ENCODE data around the gene NDUFS2. TPM values are rescaled to one million over a fixed set of nuclear protein-coding genes. Genes with fewer than 3 reads are reported as not detected.

NDUFS2 gene
- total and polyA plus RNA-seq, 4 experiments from 2014 or later, result 89.9 to 112 (median 95.1) TPM

GRCh38 chr1:161190962-161191521, 11.1 kb upstream of the NDUFS2 start:
- H3K27ac ChIP-seq (ENCODE audit: low read depth, low read length), result no peak overlapping the region
- H3K36me3 Mint-ChIP-seq, result peaks cover 0 to 2% of the 10 kb centered on the region in 2 donors
- no peaks in the 10 kb centered on the region for H3K9me3 ChIP-seq (ENCODE audit: control insufficient read depth in 1 of 2, low read length in 2 of 2)
- no peaks in the 10 kb centered on the region for H3K36me3 ChIP-seq (ENCODE audit: insufficient read depth, low read length)
- peaks cover 33 to 60% (median 48%) of the 10 kb centered on the region in 4 donors for H3K4me1 Mint-ChIP-seq
- no peak for DNase-seq
- peak overlapping the region in 4 of 7 donors; percentile 32 to 85 (median 48) for H3K27ac Mint-ChIP-seq
- intact Hi-C loops (cut with micrococcal nuclease), result no loop called here
- POLR2A ChIA-PET (ENCODE audit: partially characterized antibody), result interaction anchor here (0.6 to 10.4 kb wide), 9 partner anchors 9 to 198 kb away, joined by 3 to 134 read pairs (median 16); partner anchors contain the start of genes ADAMTS4, B4GALT3, NDUFS2 and PPOX
- H3K27me3 ChIP-seq (ENCODE audit: insufficient read depth, low read length), result no peaks in the 10 kb centered on the region
- H3K27me3 Mint-ChIP-seq, result no peaks in the 10 kb centered on the region
- H3K4me1 ChIP-seq (ENCODE audit: insufficient read depth, low read length), result peaks cover 64% of the 10 kb centered on the region
- CTCF ChIA-PET (ENCODE audit: partially characterized antibody), result interaction anchor here (1.2 to 10.9 kb wide), 19 partner anchors 10 to 194 kb away, joined by 3 to 131 read pairs (median 12); partner anchors contain the start of genes APOA2, B4GALT3, NDUFS2 and PPOX
- no peaks in the 10 kb centered on the region for H3K9me3 Mint-ChIP-seq
- peak overlapping the region in 1 of 8 donors; percentile 17 for H3K4me3 Mint-ChIP-seq
- H3K4me3 ChIP-seq (ENCODE audit: low read length in 2 of 2), result no peak overlapping the region

- no peaks in the 10 kb centered on the region for H3K27me3 Mint-ChIP-seq
- ChIA-PET POLR2A (ENCODE audit: partially characterized antibody) (interaction anchor here (1.2 to 10.4 kb wide), 11 partner anchors 9 to 197 kb away, joined by 3 to 134 read pairs (median 7); partner anchors contain the start of genes ADAMTS4, B4GALT3, NDUFS2 and PPOX), CTCF (ENCODE audit: partially characterized antibody) (interaction anchor here (0.9 to 10.9 kb wide), 20 partner anchors 11 to 193 kb away, joined by 3 to 131 read pairs (median 11); partner anchors contain the start of genes APOA2, B4GALT3, NDUFS2 and PPOX)
- Histone ChIP-seq H3K36me3 (ENCODE audit: insufficient read depth, low read length) (no peaks in the 10 kb centered on the region), H3K27me3 (ENCODE audit: insufficient read depth, low read length) (no peaks in the 10 kb centered on the region), H3K4me3 (ENCODE audit: low read length in 2 of 2) (no peak overlapping the region), H3K27ac (ENCODE audit: low read depth, low read length) (no peak overlapping the region), H3K9me3 (ENCODE audit: control insufficient read depth in 1 of 2, low read length in 2 of 2) (no peaks in the 10 kb centered on the region), H3K4me1 (ENCODE audit: insufficient read depth, low read length) (peaks cover 55% of the 10 kb centered on the region)
- H3K4me3 Mint-ChIP-seq, result no peak overlapping the region
- H3K9me3 Mint-ChIP-seq, result no peaks in the 10 kb centered on the region
- peaks cover 0 to 2% of the 10 kb centered on the region in 2 donors for H3K36me3 Mint-ChIP-seq
- DNase-seq, result no peak
- H3K4me1 Mint-ChIP-seq, result peaks cover 29 to 51% (median 40%) of the 10 kb centered on the region in 4 donors
- peak overlapping the region in 4 of 7 donors; percentile 12 to 64 (median 41) for H3K27ac Mint-ChIP-seq
- intact Hi-C loops (cut with micrococcal nuclease), result loop anchor here (1.0 kb wide), 4 partner anchors 10 to 190 kb away; no protein-coding TSS in a partner anchor
Observed at GRCh38 chr1:161191971-161192370, 10.2 kb upstream of the NDUFS2 start.

GRCh38 chr1:161192476-161193465, 9.4 kb upstream of the NDUFS2 start:
- peaks cover 0 to 2% of the 10 kb centered on the region in 2 donors for H3K36me3 Mint-ChIP-seq
- H3K4me1 ChIP-seq (ENCODE audit: insufficient read depth, low read length), result peaks cover 47% of the 10 kb centered on the region
- H3K4me1 Mint-ChIP-seq, result peaks cover 22 to 43% (median 32%) of the 10 kb centered on the region in 4 donors
- no peaks in the 10 kb centered on the region for H3K27me3 ChIP-seq (ENCODE audit: insufficient read depth, low read length)
- H3K36me3 ChIP-seq (ENCODE audit: insufficient read depth, low read length), result no peaks in the 10 kb centered on the region
- intact Hi-C loops (cut with micrococcal nuclease), result loop anchor here (1.0 kb wide), 4 partner anchors 10 to 190 kb away; no protein-coding TSS in a partner anchor
- peak; percentile 66 to 74 (median 71) for DNase-seq
- H3K4me3 ChIP-seq (ENCODE audit: low read length in 2 of 2), result no peak overlapping the region
- ChIA-PET CTCF (ENCODE audit: partially characterized antibody) (interaction anchor here (0.6 to 10.9 kb wide), 24 partner anchors 7 to 192 kb away, joined by 3 to 131 read pairs (median 6); partner anchors contain the start of genes APOA2, B4GALT3, NDUFS2 and PPOX), POLR2A (ENCODE audit: partially characterized antibody) (interaction anchor here (1.2 to 10.4 kb wide), 13 partner anchors 7 to 197 kb away, joined by 3 to 134 read pairs (median 6); partner anchors contain the start of genes ADAMTS4, B4GALT3, NDUFS2 and PPOX)
- no peaks in the 10 kb centered on the region for H3K9me3 Mint-ChIP-seq
- peak overlapping the region in 4 of 8 donors; percentile 17 to 53 (median 32) for H3K4me3 Mint-ChIP-seq
- H3K27ac Mint-ChIP-seq, result peak overlapping the region; percentile 14 to 92 (median 82)
- H3K27ac ChIP-seq (ENCODE audit: low read depth, low read length), result no peak overlapping the region
- H3K27me3 Mint-ChIP-seq, result no peaks in the 10 kb centered on the region
- H3K9me3 ChIP-seq (ENCODE audit: control insufficient read depth in 1 of 2, low read length in 2 of 2), result no peaks in the 10 kb centered on the region

- DNase-seq, result no peak
- intact Hi-C loops (cut with micrococcal nuclease), result no loop called here
- ChIA-PET CTCF (ENCODE audit: partially characterized antibody) (interaction anchor here (0.6 to 10.9 kb wide), 11 partner anchors 8 to 97 kb away, joined by 3 to 131 read pairs (median 16); partner anchors contain the start of genes APOA2, NDUFS2, PPOX and TOMM40L), POLR2A (ENCODE audit: partially characterized antibody) (interaction anchor here (1.3 to 10.4 kb wide), 6 partner anchors 8 to 32 kb away, joined by 3 to 134 read pairs (median 22); partner anchors contain the start of genes ADAMTS4, NDUFS2, PPOX and TOMM40L)
- H3K36me3 Mint-ChIP-seq, result peaks cover 0 to 2% of the 10 kb centered on the region in 2 donors
- H3K4me1 Mint-ChIP-seq, result peaks cover 17 to 36% (median 26%) of the 10 kb centered on the region in 4 donors
- H3K27me3 Mint-ChIP-seq, result no peaks in the 10 kb centered on the region
- H3K27ac Mint-ChIP-seq, result no peak overlapping the region
- Histone ChIP-seq H3K36me3 (ENCODE audit: insufficient read depth, low read length) (no peaks in the 10 kb centered on the region), H3K27me3 (ENCODE audit: insufficient read depth, low read length) (no peaks in the 10 kb centered on the region), H3K4me3 (ENCODE audit: low read length in 2 of 2) (no peak overlapping the region), H3K9me3 (ENCODE audit: control insufficient read depth in 1 of 2, low read length in 2 of 2) (no peaks in the 10 kb centered on the region), H3K4me1 (ENCODE audit: insufficient read depth, low read length) (peaks cover 37% of the 10 kb centered on the region), H3K27ac (ENCODE audit: low read depth, low read length) (no peak overlapping the region)
- H3K9me3 Mint-ChIP-seq, result no peaks in the 10 kb centered on the region
- H3K4me3 Mint-ChIP-seq, result no peak overlapping the region
Observed at GRCh38 chr1:161193561-161194235, 8.5 kb upstream of the NDUFS2 start.

- peak overlapping the region in 2 of 8 donors; percentile 11 to 12 for H3K4me3 Mint-ChIP-seq
- peaks cover 16 to 31% (median 24%) of the 10 kb centered on the region in 4 donors for H3K4me1 Mint-ChIP-seq
- intact Hi-C loops (cut with micrococcal nuclease), result no loop called here
- ChIA-PET CTCF (ENCODE audit: partially characterized antibody) (interaction anchor here (1.3 to 10.9 kb wide), 5 partner anchors 8 to 40 kb away, joined by 3 to 131 read pairs (median 115); partner anchors contain the start of genes APOA2, NDUFS2, PPOX and TOMM40L), POLR2A (ENCODE audit: partially characterized antibody) (interaction anchor here (1.4 to 5.7 kb wide), 2 partner anchors 30 kb away, joined by 5 to 37 read pairs; partner anchors contain the start of genes PPOX and TOMM40L)
- Histone ChIP-seq H3K4me3 (ENCODE audit: low read length in 2 of 2) (no peak overlapping the region), H3K9me3 (ENCODE audit: control insufficient read depth in 1 of 2, low read length in 2 of 2) (no peaks in the 10 kb centered on the region), H3K27ac (ENCODE audit: low read depth, low read length) (no peak overlapping the region), H3K36me3 (ENCODE audit: insufficient read depth, low read length) (no peaks in the 10 kb centered on the region), H3K4me1 (ENCODE audit: insufficient read depth, low read length) (peaks cover 36% of the 10 kb centered on the region), H3K27me3 (ENCODE audit: insufficient read depth, low read length) (no peaks in the 10 kb centered on the region)
- no peak for DNase-seq
- H3K27ac Mint-ChIP-seq, result peak overlapping the region in 3 of 7 donors; percentile 15 to 72 (median 25)
- peaks cover 0 to 1% of the 10 kb centered on the region in 2 donors for H3K27me3 Mint-ChIP-seq
- H3K36me3 Mint-ChIP-seq, result peaks cover 0 to 2% of the 10 kb centered on the region in 2 donors
- no peaks in the 10 kb centered on the region for H3K9me3 Mint-ChIP-seq
Observed at GRCh38 chr1:161195171-161195570, 7.0 kb upstream of the NDUFS2 start.

GRCh38 chr1:161196111-161196510, 6.1 kb upstream of the NDUFS2 start:
- H3K36me3 ChIP-seq (ENCODE audit: insufficient read depth, low read length), result no peaks in the 10 kb centered on the region
- no peaks in the 10 kb centered on the region for H3K9me3 ChIP-seq (ENCODE audit: control insufficient read depth in 1 of 2, low read length in 2 of 2)
- no peak overlapping the region for H3K4me3 ChIP-seq (ENCODE audit: low read length in 2 of 2)
- intact Hi-C loops (cut with micrococcal nuclease), result no loop called here
- Mint-ChIP-seq H3K27ac (no peak overlapping the region), H3K4me1 (peaks cover 19 to 41% (median 32%) of the 10 kb centered on the region in 4 donors), H3K27me3 (peaks cover 0 to 1% of the 10 kb centered on the region in 2 donors), H3K9me3 (no peaks in the 10 kb centered on the region), H3K36me3 (peaks cover 0 to 2% of the 10 kb centered on the region in 2 donors), H3K4me3 (no peak overlapping the region)
- ChIA-PET CTCF (ENCODE audit: partially characterized antibody) (interaction anchor here (1.3 to 10.9 kb wide), 3 partner anchors 9 to 30 kb away, joined by 3 to 131 read pairs (median 115); partner anchors contain the start of genes APOA2, PPOX and TOMM40L), POLR2A (ENCODE audit: partially characterized antibody) (interaction anchor here (0.7 kb wide), 1 partner anchor 16 kb away, joined by 3 read pairs; no protein-coding TSS in a partner anchor)
- no peaks in the 10 kb centered on the region for H3K27me3 ChIP-seq (ENCODE audit: insufficient read depth, low read length)
- H3K4me1 ChIP-seq (ENCODE audit: insufficient read depth, low read length), result peaks cover 40% of the 10 kb centered on the region
- no peak for DNase-seq
- H3K27ac ChIP-seq (ENCODE audit: low read depth, low read length), result no peak overlapping the region

Measured in CD4-positive, alpha-beta memory T cell (primary cell).